Activated T-cell treated with anti-CD3 and anti-CD28 coated beads, Interleukin-2, amount 50 U/mL, for 24 hours (primary cell): ENCODE results near the gene NACA.

Source experiments
- DNase-seq: peaks from one replicate; pipeline ENCODE4 v3.0.0-alpha.2; 2020
- H3K27ac Mint-ChIP-seq: 2 replicates; pipeline ENCODE4 v1.8.0; 2020; ENCODE audit warnings: mild to moderate bottlenecking, mixed read lengths
- H3K27me3 Mint-ChIP-seq: 2 replicates; pipeline ENCODE4 v1.8.0; 2020; ENCODE audit warnings: mixed read lengths
- H3K36me3 Mint-ChIP-seq: 2 replicates; pipeline ENCODE4 v1.8.0; 2020; ENCODE audit warnings: low read depth, mixed read lengths
- H3K4me1 Mint-ChIP-seq: 2 replicates; pipeline ENCODE4 v1.8.0; 2020; ENCODE audit warnings: low read depth, mixed read lengths
- H3K4me3 Mint-ChIP-seq: 2 replicates; pipeline ENCODE4 v1.8.0; 2020; ENCODE audit warnings: mild to moderate bottlenecking, moderate library complexity, mixed read lengths
- H3K9me3 Mint-ChIP-seq: 2 replicates; pipeline ENCODE4 v1.8.0; 2020; ENCODE audit warnings: mixed read lengths

NACA gene

GRCh38 chr12:56688129-56688845, 36.8 kb downstream of the NACA start, which contains the start of gene PTGES3:
PTGES3 (minus strand) TSS chr12:56688284; CDS start chr12:56687999, 285 bp downstream.
- Mint-ChIP-seq H3K36me3 (peaks cover 53% of the 10 kb centered on the region), H3K4me1 (peaks cover 23% of the 10 kb centered on the region), H3K27ac (peak within 1 kb of the TSS; percentile 100), H3K9me3 (no peaks in the 10 kb centered on the region), H3K4me3 (peak within 1 kb of the TSS; percentile 100), H3K27me3 (no peaks in the 10 kb centered on the region)
- peak; percentile 98 for DNase-seq

- Mint-ChIP-seq H3K27me3 (no peaks in the 10 kb centered on the region), H3K4me3 (peak overlapping the region; percentile 100), H3K36me3 (peaks cover 60% of the 10 kb centered on the region), H3K27ac (peak overlapping the region; percentile 100), H3K9me3 (no peaks in the 10 kb centered on the region), H3K4me1 (peaks cover 29% of the 10 kb centered on the region)
- DNase-seq = peak; percentile 79
Observed at GRCh38 chr12:56687223-56688128, 37.6 kb downstream of the NACA start.

- peaks cover 48% of the 10 kb centered on the region for H3K4me1 Mint-ChIP-seq
- peak overlapping the region; percentile 100 for H3K27ac Mint-ChIP-seq
- no peaks in the 10 kb centered on the region for H3K27me3 Mint-ChIP-seq
- H3K36me3 Mint-ChIP-seq = peaks cover 84% of the 10 kb centered on the region
- H3K4me3 Mint-ChIP-seq = peak overlapping the region; percentile 100
- no peaks in the 10 kb centered on the region for H3K9me3 Mint-ChIP-seq
- DNase-seq = no peak
Observed at GRCh38 chr12:56684745-56685359, 40.2 kb downstream of the NACA start.

DNA sequence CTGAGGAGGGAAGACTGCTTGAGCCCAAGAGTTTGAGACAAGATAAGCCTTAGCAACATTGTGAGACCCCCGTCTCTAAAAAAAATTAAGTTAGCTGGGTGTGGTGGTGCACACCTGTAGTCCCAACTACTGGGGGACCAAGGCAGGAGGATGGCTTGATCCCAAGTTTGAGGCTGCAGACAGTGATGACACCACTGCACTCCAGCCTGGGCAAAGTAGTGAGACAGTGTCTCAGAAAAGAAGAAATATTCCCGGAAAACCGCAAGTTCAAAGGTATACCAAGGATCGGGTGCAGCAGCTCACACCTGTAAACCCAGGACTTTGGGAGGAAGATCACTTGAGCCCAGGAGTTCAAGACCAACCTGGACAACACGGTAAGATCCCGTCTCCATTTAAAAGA, 42.8 kb downstream of the NACA start:
- Mint-ChIP-seq H3K27ac (peak overlapping the region; percentile 100), H3K9me3 (no peaks in the 10 kb centered on the region), H3K36me3 (peaks cover 91% of the 10 kb centered on the region), H3K4me1 (peaks cover 61% of the 10 kb centered on the region), H3K4me3 (peak overlapping the region; percentile 100), H3K27me3 (no peaks in the 10 kb centered on the region)
- DNase-seq = peak; percentile 21

DNA sequence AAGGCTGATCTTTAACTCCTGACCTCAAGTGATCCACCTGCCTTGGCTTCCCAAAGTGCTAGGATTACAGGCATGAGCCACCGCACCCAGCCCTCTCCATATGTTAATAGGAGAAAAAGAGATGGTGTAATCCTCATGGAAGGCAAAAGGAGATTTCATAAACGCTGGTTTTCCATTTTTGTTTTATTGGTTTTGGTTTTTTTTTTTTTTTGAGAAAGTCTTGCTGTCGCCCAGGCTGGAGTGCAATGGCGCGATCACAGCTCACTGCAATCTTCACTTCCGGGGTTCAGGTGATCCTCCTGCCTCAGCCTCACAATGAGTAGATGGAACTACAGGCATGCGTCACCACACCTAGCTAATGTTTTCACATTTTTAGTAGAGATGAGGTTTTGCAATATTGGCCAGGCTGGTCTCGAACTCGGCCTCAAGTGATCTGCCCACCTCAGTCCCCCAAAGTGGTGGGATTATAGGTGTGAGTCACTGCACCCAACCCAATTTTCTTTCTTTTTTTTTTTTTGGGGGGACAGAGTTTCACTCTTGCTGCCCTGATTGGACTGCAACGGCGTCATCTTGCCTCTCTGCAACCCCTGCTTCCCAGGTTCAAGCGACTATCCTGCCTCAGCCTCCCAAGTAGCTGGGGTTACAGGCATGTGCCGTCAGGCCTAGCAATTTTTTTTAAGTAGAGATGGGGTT, 45.1 kb downstream of the NACA start:
- peak overlapping the region; percentile 18 for H3K4me3 Mint-ChIP-seq
- no peaks in the 10 kb centered on the region for H3K27me3 Mint-ChIP-seq
- peak overlapping the region; percentile 89 for H3K27ac Mint-ChIP-seq
- no peaks in the 10 kb centered on the region for H3K9me3 Mint-ChIP-seq
- peaks cover 90% of the 10 kb centered on the region for H3K36me3 Mint-ChIP-seq
- peak; percentile 9 for DNase-seq
- peaks cover 80% of the 10 kb centered on the region for H3K4me1 Mint-ChIP-seq

DNA sequence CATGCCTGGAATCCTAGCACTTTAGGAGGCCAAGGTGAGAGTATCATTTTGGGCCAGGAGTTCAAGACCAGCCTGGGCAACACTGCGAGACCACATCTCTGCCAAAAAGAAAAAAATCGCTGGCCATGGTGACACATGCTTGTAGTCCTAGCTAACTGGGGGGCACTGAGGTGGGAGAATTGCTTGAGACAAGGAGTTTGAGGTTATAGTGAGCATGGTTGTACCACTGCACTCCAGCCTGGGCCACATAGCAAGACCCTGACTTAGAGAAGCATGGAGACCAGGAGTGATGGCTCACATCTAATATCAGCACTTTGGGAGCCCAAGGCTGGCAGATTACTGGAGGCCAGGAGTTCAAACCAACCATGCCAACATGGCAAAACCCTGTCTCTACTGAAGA, 46.2 kb downstream of the NACA start:
- H3K27ac Mint-ChIP-seq = peak overlapping the region; percentile 89
- no peaks in the 10 kb centered on the region for H3K27me3 Mint-ChIP-seq
- no peaks in the 10 kb centered on the region for H3K9me3 Mint-ChIP-seq
- H3K4me3 Mint-ChIP-seq = peak overlapping the region; percentile 36
- DNase-seq = peak; percentile 20
- peaks cover 76% of the 10 kb centered on the region for H3K4me1 Mint-ChIP-seq
- peaks cover 85% of the 10 kb centered on the region for H3K36me3 Mint-ChIP-seq

DNA sequence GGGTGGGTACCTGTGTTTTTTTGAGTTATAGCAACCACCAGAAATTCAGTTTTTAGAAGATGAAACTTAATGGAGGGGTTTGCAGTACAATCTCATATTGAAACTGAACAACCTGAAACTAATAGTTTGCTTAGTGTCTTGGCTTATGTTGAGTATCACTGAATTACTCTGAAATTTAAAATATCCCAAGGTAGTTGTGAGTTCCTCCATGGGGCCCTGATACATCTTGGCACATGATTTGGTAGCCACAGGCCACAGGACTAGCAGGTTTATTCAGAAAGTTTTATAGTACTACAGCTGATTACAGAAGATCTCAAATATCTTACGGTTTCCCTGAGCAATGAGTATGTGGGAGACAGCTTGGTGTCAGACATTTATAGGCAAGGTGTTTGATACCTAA, 47.4 kb downstream of the NACA start:
- peak overlapping the region; percentile 86 for H3K27ac Mint-ChIP-seq
- H3K27me3 Mint-ChIP-seq = no peaks in the 10 kb centered on the region
- H3K4me3 Mint-ChIP-seq = peak overlapping the region; percentile 19
- H3K4me1 Mint-ChIP-seq = peaks cover 78% of the 10 kb centered on the region
- H3K36me3 Mint-ChIP-seq = peaks cover 85% of the 10 kb centered on the region
- no peaks in the 10 kb centered on the region for H3K9me3 Mint-ChIP-seq
- DNase-seq = peak; percentile 27

DNA sequence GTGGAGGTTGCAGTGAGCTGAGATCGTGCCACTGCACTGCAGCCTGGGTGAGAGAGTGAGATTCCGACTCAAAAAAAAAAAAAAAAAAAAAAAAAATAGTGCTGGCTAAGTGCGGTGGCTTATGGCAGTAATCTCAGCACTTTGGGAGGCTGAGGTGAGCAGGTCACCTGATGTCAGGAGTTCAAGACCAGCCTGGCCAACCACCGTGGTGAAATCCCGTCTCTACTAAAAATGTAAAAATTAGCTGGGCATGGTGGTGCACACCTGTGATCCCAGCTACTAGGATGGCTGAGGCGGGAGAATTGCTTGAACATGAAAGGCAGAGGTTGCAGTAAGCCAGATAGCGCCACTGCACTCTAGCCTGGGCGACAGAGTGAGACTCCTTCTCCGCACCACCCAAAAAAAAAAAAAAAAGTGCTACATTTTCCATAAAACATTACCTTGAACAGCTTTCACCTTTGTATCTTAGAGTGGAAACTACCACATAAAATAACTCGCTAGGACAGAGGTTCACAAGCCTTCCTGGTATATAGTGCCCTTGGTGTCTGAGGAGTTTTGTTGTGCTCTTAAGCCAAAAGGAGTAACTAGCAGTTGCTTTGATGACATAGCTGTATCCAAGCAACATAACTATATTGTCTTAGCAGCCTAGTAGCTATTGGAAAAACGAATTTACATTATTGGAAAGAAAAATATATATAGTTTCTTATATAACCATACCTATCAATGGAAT, 48.1 kb downstream of the NACA start:
- Mint-ChIP-seq H3K4me3 (no peak overlapping the region), H3K36me3 (peaks cover 85% of the 10 kb centered on the region), H3K4me1 (peaks cover 78% of the 10 kb centered on the region), H3K9me3 (no peaks in the 10 kb centered on the region), H3K27ac (peak overlapping the region; percentile 74), H3K27me3 (no peaks in the 10 kb centered on the region)
- peak; percentile 28 for DNase-seq

- H3K27me3 Mint-ChIP-seq = no peaks in the 10 kb centered on the region
- peaks cover 71% of the 10 kb centered on the region for H3K4me1 Mint-ChIP-seq
Observed at GRCh38 chr12:56671608-56672007, 53.5 kb downstream of the NACA start.

DNA sequence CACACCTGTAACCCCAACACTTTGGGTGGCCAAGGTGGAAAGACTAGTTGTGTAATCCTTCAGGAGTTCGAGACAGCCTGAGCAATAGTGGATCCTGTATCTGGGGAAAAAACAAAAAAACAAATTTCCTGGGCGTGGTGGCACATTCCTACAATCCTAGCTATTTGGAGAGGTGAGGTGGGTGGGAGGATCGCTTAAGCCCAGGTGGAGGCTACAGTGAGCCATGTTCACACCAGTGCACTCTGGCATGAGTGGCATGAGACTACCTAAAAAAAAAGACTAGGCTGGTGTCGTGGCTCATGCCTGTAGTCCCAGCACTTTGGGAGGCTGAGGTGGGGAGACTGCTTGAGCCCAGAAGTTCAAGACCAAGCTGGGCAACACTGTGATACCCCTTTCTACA, 54.3 kb downstream of the NACA start:
- no peaks in the 10 kb centered on the region for H3K27me3 Mint-ChIP-seq
- no peaks in the 10 kb centered on the region for H3K9me3 Mint-ChIP-seq
- peak overlapping the region; percentile 63 for H3K27ac Mint-ChIP-seq
- peaks cover 90% of the 10 kb centered on the region for H3K36me3 Mint-ChIP-seq
- DNase-seq = no peak
- H3K4me3 Mint-ChIP-seq = no peak overlapping the region
- peaks cover 69% of the 10 kb centered on the region for H3K4me1 Mint-ChIP-seq

More at GRCh38 chr12:56671608-56672007, 53.5 kb downstream of the NACA start:
- Mint-ChIP-seq H3K27ac (peak overlapping the region; percentile 65), H3K9me3 (no peaks in the 10 kb centered on the region), H3K36me3 (peaks cover 90% of the 10 kb centered on the region), H3K4me3 (no peak overlapping the region)
- DNase-seq = no peak

GRCh38 chr12:56668197-56668457, 57.0 kb downstream of the NACA start:
- Mint-ChIP-seq H3K27me3 (no peaks in the 10 kb centered on the region), H3K9me3 (no peaks in the 10 kb centered on the region), H3K4me3 (no peak overlapping the region), H3K27ac (peak overlapping the region; percentile 87), H3K4me1 (peaks cover 63% of the 10 kb centered on the region), H3K36me3 (peaks cover 99% of the 10 kb centered on the region)
- no peak for DNase-seq
